Measurements from ENCODE around the gene FGF10.

Gene FGF10

DNA sequence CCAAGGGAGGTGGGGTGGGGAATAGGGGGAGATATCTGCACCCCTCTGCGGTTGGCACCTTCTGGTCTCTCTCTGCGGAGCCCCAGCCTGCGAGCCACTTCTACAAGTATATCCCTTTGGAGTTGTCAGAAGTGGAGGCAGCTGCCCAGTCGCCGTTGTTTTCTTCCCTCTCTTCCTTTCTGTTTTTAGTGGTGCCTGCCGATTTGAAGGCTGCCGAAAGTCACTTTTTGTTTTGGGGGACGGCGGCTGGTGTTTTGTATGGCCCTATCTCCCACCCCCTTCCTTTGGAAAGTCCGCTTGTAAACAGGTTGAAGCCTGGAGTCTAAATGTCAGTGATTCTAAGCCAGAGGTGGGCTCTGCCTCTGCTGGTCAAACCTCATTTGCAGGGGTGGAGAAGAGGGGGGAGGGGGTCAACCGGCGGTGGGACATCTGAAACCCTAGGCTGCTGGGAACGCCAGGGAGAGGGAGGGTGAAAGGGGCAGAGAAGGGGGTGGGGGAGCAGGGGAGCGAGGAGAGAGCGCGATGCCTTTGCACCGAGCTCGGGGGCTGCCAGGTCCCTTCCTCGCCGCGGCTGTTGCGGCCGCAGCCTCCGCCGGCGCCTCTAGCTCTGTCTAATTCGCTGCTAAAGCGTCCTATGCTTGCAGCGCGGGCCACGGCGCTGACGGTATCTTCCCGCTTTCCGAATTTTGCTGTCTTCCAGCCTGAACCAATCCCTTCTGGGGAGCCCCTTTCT is at the start of gene FGF10:
Gene FGF10 (minus strand): TSS at position 331 of the 733 bp plus-strand sequence. CDS start 738 bp downstream, outside the sequence.
- DNase-seq = peak; percentile 36

DNA sequence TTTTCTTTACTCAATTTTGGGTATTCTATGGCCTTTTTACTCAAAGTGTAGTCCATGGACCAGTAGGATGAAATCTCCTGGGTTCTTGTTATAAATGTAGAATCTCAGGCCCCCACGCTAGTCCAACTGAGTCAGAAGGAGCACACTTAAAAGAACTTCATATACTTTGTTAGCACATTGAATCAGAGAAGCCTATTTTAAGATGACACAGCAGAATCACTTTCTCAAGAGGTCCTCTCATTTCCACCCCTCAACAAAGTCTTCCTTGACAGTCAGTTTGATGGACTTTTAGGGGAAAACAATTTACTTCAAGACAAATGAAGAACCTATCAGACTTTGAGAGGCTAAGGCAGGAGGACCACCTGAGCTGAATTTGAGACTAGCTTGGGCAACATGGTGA is 37.7 kb upstream of the FGF10 start:
- no peak for DNase-seq

GRCh38 chr5:44412286-44412685 is 23.1 kb upstream of the FGF10 start:
- DNase-seq = no peak

GRCh38 chr5:44402084-44402483 is 12.9 kb upstream of the FGF10 start:
- no peak for DNase-seq

DNA sequence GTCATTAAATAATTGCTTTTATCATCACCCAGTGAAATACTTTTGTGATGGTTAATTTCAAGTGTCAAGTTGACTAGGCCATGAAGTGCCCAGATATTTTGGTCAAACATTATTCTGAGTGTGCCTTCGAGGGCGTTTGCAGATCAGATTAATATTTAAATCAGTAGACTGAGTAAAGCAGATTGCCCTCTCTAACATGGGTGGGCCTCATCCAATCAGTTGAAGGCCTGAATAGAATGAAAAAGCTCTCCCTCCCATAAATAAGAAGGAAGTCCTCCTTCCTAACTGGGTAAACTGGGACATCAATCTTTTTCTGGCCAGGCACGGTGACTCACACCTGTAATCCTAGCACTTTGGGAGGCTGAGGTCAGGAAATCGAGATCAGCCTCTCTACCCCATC is 12.4 kb upstream of the FGF10 start:
- no peak for DNase-seq

DNA sequence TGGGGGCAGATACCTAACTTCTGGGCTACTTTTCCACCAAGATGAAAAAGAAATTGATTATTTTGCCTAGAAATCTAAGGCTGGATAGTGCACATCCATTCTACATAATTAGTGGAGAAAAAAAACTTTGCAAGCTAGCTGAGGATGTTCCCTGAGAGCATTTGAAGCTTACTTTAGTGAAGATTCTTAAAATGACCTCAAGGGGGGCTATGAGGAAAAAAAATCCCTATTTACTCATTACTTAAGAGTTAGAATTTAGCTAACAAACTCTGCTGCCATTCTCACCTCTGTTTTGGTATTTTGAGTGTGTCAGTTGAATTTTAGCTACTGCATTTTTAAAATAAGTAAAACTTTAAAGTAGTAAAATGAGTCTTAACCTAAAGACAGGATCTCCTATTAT is 9.2 kb upstream of the FGF10 start:
- DNase-seq = no peak

GRCh38 chr5:44396312-44396711 is 7.1 kb upstream of the FGF10 start:
- no peak for DNase-seq

DNA sequence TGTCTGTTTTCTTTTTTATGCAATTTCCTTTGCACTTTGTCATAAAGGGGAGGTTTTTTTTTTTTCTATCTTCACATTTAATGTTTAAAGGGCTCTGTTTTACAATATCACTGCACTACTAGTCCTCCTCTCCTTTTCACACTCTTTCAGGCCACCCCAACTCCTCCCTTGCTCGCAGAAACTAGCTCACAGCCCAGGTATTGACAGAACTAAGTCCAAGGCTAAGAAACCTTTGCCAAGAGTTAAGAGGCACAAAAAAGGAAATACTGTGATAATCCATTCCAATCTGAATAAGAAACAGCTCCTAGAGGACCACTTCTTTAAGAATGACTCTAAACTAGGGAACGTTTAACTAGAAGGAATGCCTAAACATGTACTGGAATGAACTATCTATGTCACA is 1.1 kb upstream of the FGF10 start:
- no peak for DNase-seq

DNA sequence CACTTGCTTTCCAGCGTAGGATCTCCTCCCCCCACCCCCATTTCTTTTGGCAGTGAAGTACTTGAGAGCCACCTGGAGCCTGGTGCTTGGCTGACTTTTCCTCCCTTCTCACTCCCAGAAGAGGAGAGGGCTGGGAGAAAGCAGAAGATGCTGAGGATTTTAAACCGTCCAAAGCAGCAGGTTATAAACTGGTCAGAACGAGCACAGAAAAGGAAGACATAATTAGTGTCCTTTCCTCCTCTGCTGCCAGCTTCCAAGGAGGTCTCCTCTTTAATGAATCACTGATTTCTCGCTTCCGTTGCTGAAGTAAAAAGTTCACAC is 563 bp upstream of the FGF10 start:
- DNase-seq = no peak

DNA sequence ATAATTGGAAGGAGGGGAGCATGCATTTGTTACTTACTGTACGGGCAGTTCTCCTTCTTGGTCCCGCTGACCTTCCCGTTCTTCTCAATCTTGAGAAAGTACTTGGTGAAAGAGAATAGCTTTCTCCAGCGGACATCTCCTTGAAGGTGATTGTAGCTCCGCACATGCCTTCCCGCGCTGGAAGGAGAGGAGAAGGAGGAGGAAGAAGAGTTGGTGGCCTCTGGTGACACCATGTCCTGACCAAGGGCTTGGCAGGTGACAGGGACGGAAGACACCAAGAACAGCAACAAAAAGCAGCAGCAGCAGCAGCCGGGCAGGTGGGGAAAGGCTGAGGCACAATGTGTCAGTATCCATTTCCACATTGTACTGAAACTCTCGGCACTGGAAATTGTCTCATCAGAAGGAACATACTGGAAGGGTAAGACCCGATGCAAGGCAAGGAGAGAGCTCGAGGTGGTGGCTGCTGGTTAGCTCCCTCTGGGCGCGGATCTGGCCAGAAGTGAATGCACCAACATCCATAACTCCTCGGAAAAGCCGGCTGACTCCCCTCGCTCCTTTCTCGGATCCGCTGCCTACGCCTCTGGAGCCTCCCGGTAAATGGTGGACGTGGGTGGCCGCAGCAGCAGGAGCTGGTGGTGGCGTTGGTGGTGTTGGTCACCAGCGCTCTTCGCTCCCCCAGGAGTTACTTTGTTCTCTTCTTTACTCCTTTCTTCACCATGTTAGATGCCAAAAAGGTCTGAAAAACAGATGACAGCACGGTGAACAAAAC is 715 bp downstream of the FGF10 start:
- DNase-seq = peak; percentile 13

- no peak for DNase-seq
Observed at GRCh38 chr5:44387921-44388320, 1.3 kb downstream of the FGF10 start.

- DNase-seq = no peak
Observed at GRCh38 chr5:44387406-44387805, 1.8 kb downstream of the FGF10 start.

GRCh38 chr5:44385291-44385900 is 3.8 kb downstream of the FGF10 start:
- peak; percentile 0 for DNase-seq

GRCh38 chr5:44384816-44385215 is 4.4 kb downstream of the FGF10 start:
- no peak for DNase-seq

DNA sequence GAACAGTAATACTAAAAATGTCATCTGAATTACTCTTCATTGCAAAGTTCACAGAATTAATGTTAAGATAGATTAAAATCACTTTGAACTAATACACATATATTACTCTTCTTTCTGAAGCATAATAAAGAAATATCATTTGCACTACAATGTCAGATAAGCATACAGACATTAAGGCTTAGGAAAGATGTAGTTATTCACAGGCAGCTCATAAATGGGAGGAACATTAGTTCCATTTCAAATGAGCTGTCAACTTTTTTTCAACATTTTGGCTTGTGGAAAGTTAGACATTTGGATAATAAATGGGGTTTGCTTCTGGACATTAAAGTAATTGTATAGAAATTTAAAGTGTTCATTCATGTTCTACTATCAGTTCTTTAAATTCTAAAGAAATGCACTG is 6.3 kb downstream of the FGF10 start:
- no peak for DNase-seq

GRCh38 chr5:44377057-44377456 is 12.2 kb downstream of the FGF10 start:
- DNase-seq = no peak

- DNase-seq = peak; percentile 0
Observed at GRCh38 chr5:44372028-44372427, 17.2 kb downstream of the FGF10 start.

GRCh38 chr5:44367203-44367602 is 22.0 kb downstream of the FGF10 start:
- DNase-seq = no peak

DNA sequence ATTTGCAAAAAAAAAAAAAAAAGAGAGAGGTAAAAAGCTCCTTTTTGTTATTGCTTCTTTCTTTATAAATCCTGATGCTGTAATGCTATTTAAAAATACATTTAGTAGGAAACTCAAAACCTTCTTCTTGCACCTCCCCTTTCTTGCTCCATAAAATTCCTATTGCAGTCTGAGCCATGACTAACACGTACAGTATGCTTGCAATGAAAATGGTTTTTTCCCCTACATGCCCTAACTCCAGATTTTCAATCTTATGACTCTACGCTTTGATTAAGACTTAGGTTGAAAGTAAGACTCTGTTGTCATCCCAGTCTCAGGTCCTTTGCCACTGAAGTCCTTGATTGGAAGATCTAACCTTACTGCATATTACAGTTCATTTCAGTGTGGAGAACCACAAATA is 23.9 kb downstream of the FGF10 start:
- no peak for DNase-seq

DNA sequence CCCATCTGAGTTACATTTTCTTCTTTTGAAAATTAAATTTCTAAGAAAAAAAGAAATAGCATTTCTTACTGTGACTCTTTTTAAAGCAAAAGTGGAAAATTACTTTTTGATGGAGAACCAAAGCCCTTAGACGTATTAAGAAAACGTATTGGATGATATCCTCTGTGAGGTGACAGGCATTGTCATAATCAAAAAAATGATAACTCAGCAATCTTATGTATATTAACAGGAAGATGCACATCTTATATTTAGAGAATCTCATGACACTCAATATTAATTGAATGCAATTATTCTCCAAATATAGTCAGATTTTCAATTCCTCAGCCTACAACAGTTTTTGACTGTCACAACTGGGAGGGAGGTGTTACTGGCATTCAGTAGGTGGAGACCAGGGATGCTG is 25.1 kb downstream of the FGF10 start:
- DNase-seq = no peak

- no peak for DNase-seq
Observed at GRCh38 chr5:44361342-44362001, 27.7 kb downstream of the FGF10 start.

DNA sequence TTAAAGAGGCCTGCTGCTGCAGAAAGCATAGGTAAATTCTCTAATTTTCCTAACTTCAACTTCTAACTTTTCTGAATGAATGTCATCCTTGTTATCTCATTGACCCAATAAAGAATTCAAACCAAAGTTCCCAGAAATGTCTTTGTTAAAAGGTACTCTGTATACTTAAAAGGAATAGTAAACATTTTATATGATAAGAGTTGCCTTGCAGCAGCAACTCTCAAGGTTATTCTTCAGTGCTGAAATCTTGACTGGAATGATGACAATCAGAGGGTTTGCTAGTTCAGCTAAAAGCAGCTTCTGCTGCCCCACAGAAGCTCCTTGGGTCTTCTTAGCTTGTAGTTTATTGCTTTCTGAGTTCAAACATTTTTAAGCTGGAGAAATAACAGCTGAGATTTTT is 28.3 kb downstream of the FGF10 start:
- DNase-seq = no peak

- DNase-seq = no peak
Observed at GRCh38 chr5:44358421-44358820, 30.8 kb downstream of the FGF10 start.

GRCh38 chr5:44356231-44356630 is 33.0 kb downstream of the FGF10 start:
- DNase-seq = no peak
